Measurements from ENCODE around the gene ABCC9.

Gene ABCC9

DNA sequence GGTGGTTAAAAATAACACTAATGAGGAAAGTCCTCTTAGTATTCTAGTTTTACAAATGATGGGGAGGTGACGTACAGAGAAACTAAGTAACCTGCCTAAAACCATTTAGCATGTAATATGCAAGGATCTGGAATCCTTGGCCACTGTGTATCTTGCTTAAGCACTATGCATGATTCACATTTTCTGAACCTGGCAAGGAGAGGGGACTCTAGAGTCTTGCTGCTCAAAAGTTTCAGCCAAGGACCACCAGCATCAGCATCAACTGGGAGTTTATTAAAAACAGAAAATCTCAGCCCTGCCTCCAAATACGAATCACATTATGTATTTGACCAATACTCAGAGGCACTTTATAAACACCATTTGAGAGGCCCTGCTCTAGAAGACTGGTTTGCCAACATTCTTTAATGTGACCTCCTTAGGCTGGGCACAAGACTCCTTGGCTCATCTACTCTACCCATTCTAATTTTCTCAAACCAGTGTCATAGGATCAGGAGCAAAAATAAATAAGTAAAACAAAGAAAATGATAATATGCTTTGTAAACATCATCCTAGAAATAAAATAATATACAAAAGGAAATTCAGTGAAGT lies 52.9 kb downstream of the ABCC9 start:
- Mint-ChIP-seq H3K27ac (peak overlapping the region in 1 of 3 experiments; percentile 57), H3K27me3 (ENCODE audit: low read depth) (no peaks in the 10 kb centered on the region), H3K9me3 (no peaks in the 10 kb centered on the region), H3K36me3 (ENCODE audit: low read depth) (peaks cover 7% of the 10 kb centered on the region), H3K4me1 (peaks cover 37% of the 10 kb centered on the region), H3K4me3 (no peak overlapping the region)
- no peak for TF ChIP-seq CTCF (IDR thresholded peaks at IDR 0.05; ENCODE audit: unreplicated experiment in 3 of 3)

GRCh38 chr12:21884936-21885335 lies 56.3 kb downstream of the ABCC9 start:
- Mint-ChIP-seq H3K27ac (peak overlapping the region in 2 of 3 experiments; percentile 46 to 89), H3K4me3 (no peak overlapping the region), H3K4me1 (peaks cover 31% of the 10 kb centered on the region), H3K36me3 (ENCODE audit: low read depth) (peaks cover 7% of the 10 kb centered on the region), H3K9me3 (no peaks in the 10 kb centered on the region), H3K27me3 (ENCODE audit: low read depth) (no peaks in the 10 kb centered on the region)
- no peak for TF ChIP-seq CTCF (IDR thresholded peaks at IDR 0.05; ENCODE audit: unreplicated experiment in 3 of 3)

GRCh38 chr12:21882635-21883034 lies 58.6 kb downstream of the ABCC9 start:
- H3K4me3 Mint-ChIP-seq: no peak overlapping the region
- peaks cover 7% of the 10 kb centered on the region for H3K36me3 Mint-ChIP-seq (ENCODE audit: low read depth)
- no peak for TF ChIP-seq CTCF (IDR thresholded peaks at IDR 0.05; ENCODE audit: unreplicated experiment in 3 of 3)
- H3K27me3 Mint-ChIP-seq (ENCODE audit: low read depth): no peaks in the 10 kb centered on the region
- H3K9me3 Mint-ChIP-seq: peaks cover under 1% of the 10 kb centered on the region
- H3K4me1 Mint-ChIP-seq: peaks cover 24% of the 10 kb centered on the region
- H3K27ac Mint-ChIP-seq: no peak overlapping the region

- TF ChIP-seq CTCF (IDR thresholded peaks at IDR 0.05; ENCODE audit: unreplicated experiment in 3 of 3): no peak
- H3K4me1 Mint-ChIP-seq: peaks cover 24% of the 10 kb centered on the region
Measured at GRCh38 chr12:21881965-21882364, 59.3 kb downstream of the ABCC9 start.

GRCh38 chr12:21879312-21879711 lies 61.9 kb downstream of the ABCC9 start:
- no peak for TF ChIP-seq CTCF (IDR thresholded peaks at IDR 0.05; ENCODE audit: unreplicated experiment in 3 of 3)
- Mint-ChIP-seq H3K4me1 (peaks cover 6% of the 10 kb centered on the region), H3K9me3 (peaks cover 11% of the 10 kb centered on the region), H3K4me3 (no peak overlapping the region), H3K36me3 (ENCODE audit: low read depth) (peaks cover 6% of the 10 kb centered on the region), H3K27ac (no peak overlapping the region), H3K27me3 (ENCODE audit: low read depth) (no peaks in the 10 kb centered on the region)

More at GRCh38 chr12:21881965-21882364, 59.3 kb downstream of the ABCC9 start:
- peaks cover 7% of the 10 kb centered on the region for H3K36me3 Mint-ChIP-seq (ENCODE audit: low read depth)
- H3K27ac Mint-ChIP-seq: peak overlapping the region in 1 of 3 experiments; percentile 4
- no peaks in the 10 kb centered on the region for H3K27me3 Mint-ChIP-seq (ENCODE audit: low read depth)
- H3K4me3 Mint-ChIP-seq: no peak overlapping the region
- H3K9me3 Mint-ChIP-seq: peaks cover 5% of the 10 kb centered on the region

DNA sequence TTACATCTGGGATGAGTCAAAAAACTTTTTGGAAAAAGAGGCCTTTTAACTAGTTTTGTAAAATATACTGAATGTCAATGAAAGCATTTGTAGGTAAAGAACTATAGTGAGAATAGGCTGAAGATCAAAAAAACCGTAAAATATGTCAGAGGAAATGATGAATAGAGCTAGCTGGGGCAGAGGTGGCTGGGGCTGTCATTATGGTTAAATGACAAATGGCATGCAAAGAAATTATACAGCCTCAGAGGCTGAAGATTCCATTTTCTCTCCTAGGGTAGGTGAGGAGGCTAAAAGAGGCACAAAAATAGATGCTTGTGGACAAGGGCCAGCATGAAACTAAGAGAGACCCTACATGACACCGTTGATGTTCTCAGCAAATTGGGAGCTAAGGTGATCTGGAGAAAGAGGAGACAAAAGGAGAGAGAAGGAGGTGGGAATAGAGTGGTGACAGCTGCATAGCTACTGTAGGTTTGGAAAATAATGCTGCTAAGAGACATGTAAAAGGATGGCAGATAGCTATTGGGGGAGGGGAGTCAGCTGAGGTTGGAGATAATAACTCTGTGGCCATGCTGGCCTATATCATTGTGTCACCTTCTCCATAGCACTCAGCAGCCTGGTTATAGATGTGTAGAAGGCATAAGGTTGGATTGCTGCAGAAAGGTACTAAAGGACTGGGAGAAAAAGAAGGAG lies 63.8 kb downstream of the ABCC9 start:
- H3K27me3 Mint-ChIP-seq (ENCODE audit: low read depth): no peaks in the 10 kb centered on the region
- H3K4me3 Mint-ChIP-seq: no peak overlapping the region
- H3K36me3 Mint-ChIP-seq (ENCODE audit: low read depth): peaks cover 19% of the 10 kb centered on the region
- H3K9me3 Mint-ChIP-seq: peaks cover 24% of the 10 kb centered on the region
- H3K27ac Mint-ChIP-seq: no peak overlapping the region
- TF ChIP-seq CTCF (IDR thresholded peaks at IDR 0.05; ENCODE audit: unreplicated experiment in 3 of 3): no peak
- peaks cover 6% of the 10 kb centered on the region for H3K4me1 Mint-ChIP-seq
